Glomerular endothelial cell (primary cell): ENCODE results near the gene KCNIP3. TPM values are rescaled to one million over a fixed set of nuclear protein-coding genes. Genes with fewer than 3 reads are reported as not detected.

Experiments
- DNase-seq: peaks from one replicate; pipeline ENCODE4 v3.0.0-alpha.2; 2011; ENCODE audit warnings: low read depth, low spot score; ENCODE audit errors: extremely low read depth
- total RNA-seq: library from RNA; depleted of rRNA; stranded (reverse); fragments of >200 nt; gene quantifications from 2 replicates; pipeline ENCODE4 v1.2.3, GENCODE V29; 2015

KCNIP3 gene
- total RNA-seq, 1 donor from 2014 or later: 2.2 TPM

DNA sequence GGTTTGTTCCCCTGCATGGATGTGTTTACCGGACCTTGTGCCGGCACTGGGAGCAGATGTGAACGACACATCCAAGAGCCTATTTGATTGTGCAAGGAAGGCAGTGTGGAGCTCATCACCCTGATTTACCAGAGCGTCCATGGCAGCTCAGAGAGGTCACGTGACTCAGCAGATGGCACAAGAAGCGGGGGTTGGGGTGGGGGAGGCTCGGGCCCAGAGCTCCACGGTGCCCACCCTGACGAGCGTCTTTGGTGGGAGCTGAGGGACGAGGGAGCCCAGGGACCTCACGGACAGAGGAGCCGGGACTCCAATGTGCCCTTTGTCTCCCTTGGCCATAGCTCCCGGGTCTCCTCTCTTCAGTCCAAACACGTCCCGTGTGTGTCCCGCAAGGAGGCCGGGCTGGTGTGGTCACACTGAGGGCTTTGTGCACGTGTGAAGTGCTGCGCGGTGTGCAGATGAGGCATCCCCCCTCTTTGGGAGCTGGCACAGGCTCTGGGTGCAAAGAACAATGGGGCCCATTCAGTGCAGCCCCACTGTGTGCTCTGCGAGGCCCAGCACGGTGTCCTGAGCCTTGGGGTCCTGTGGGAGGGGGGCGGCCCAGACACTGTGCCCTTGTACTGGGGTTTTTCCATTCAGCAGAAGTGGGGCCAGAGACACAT lies 15.5 kb downstream of the KCNIP3 start:
- DNase-seq: no peak

DNA sequence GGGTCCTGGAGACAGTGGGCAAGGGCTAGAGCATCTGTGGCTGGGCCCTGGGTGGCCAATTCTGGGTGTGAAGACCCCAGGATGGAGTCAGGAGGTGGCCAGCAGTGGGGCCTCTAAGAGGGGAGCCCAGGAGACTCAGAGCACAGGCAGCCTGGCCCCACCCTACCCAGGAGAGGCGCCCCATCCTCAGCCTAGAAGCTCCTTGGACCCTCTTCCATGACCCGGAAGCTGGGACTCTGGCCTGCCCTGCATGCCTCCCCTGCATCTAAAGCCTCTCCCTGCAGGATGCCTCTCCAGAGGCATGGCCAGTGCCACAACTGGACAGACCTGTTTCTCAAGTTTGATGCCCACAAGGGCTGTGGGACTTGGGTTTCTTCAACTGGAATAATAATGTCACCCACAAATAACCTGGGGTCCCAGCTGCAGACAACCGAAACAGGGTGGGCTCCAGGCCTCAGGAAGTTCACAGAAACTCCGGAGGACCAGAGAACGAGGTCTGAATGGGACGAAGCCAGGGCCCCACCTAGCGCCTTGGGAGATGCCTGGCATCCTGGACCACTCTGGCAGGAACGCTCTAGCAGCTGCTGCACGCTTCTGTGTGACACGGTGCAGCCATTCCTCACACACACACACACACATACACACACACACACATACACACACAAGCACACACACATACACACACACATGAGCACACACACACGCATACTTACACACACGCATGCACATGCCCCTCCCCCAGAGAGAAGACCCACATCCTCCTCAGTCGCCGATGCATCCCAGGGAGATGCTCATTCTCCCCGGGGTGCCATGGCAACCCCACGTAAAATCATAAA lies 16.4 kb downstream of the KCNIP3 start:
- no peak for DNase-seq

DNA sequence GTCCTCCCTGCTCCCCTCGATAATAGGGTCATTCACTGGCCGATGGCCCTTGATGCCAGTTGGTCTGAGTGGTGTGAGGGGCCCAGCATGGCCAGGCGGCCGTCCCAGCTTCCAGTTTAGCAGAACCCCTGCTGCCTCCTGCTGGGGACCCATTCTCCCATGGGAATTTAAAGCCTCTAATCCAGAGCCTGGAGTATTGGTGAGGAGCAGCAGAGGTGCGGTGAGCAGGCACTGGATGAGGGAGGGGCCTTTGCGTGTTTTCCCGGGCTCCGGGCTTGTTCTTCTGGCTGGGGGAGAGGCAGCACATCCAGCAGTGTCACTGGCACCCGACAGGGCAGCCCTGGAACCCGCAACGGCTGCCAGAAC lies 17.4 kb downstream of the KCNIP3 start:
- no peak for DNase-seq

DNA sequence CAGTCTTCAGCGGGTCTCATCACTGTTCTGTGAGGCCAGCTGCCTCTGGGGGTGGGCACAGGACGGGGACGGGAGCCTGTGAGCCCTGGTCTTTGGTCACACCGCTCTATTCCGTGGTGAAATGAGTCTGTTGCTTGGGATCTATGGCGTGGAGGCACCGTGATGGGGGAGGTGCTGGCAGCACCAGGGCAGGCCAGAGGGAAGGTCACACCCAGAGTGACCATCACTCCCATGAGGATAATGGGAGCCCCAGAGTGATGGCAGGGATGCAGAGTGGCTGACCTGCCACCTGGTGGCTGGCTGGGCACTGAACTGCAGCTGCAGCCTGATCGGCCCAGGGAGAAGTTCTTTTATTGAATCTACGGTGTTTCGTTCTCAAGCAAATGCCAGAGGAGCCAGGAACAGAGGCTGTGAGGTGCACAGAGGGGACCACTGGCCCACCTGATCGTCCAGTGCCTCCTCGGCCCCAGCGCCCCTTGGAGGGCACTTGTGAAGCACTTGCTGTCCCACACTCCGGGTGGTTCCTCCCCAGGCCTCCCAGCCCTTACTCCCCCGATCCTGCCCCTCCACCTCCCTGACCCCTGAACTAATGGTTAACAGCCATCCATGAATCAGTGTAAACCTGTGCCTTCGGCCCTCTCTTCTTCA lies 17.9 kb downstream of the KCNIP3 start:
- DNase-seq: no peak

DNA sequence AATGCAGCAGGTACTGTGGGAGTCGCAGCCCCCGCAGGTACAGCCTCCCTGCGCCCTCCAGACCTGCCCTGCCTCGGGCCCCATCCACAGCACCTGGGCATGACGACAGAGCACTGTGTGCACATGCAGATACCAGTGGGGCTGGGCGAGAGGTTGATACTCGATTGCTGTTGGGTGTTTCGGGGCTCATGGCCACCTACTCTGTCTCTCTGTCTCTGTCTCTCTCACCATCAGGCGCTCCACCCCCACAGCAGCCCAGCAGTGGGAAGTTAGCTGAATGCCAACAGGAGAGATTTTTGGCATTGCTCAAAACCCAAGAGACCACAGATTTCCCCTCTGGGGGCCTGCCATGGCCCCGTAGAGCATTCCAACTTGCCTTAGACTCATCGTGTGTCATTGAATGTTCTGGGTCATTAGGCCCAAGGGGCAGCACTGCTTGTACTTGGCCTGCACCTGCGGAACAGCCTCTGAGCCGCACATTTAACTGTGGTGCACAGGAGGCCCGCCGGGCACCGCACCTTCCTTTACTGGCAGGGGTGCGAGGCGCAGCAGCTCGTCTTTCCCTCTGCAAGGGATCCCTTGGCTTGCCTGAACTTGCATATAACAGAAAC lies 18.8 kb downstream of the KCNIP3 start:
- DNase-seq: no peak

DNA sequence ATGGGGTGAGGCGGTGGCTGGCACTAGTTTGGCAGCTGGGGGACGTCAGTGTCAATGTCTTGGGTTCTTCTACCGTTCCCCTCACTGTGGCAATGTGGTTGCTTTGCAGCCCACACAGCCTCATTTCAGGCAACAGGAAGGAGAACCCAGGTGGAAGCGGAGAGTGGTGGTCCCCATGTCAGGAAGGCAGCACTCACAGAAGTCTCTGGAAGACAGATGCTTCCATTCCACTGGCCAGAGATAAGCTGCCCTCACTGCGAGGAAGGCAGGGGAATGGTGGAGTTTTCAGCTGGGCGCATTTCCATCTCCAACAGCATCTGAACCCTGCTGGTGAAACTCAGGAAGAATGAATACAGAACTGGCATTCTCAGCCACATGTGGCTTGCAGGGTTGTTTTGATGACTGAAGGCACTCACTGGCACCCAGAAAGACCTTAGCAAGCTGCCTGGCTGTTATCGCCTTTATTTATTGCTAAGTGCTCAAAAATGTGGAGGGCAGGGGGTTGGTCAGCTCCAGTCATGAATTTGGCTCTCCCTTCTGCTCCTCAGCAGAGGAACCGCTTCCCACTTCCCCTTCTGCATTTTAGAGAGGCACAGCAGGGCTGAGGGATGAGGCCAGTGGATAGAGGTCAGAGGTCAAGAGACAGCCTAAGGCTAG lies 19.4 kb downstream of the KCNIP3 start:
- no peak for DNase-seq

DNA sequence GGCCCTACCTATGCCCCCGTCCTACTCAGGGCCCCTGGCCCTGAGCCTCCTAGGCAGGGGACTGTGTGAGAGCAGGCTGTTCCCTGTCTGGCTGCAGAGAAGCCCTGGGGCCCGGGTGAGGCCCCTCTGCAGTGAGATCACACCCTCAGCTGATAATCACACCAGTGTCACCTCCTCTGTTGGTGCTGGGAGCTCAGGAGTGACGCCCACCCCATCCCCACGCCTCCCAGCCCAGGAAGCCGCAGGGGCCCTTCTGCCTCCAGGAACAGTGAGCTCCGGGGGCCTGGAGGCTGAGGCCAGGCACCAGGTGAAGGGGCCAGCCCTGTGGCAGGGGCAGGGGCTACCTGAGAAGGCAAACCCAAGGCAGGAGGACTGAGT lies 20.0 kb downstream of the KCNIP3 start:
- no peak for DNase-seq

DNA sequence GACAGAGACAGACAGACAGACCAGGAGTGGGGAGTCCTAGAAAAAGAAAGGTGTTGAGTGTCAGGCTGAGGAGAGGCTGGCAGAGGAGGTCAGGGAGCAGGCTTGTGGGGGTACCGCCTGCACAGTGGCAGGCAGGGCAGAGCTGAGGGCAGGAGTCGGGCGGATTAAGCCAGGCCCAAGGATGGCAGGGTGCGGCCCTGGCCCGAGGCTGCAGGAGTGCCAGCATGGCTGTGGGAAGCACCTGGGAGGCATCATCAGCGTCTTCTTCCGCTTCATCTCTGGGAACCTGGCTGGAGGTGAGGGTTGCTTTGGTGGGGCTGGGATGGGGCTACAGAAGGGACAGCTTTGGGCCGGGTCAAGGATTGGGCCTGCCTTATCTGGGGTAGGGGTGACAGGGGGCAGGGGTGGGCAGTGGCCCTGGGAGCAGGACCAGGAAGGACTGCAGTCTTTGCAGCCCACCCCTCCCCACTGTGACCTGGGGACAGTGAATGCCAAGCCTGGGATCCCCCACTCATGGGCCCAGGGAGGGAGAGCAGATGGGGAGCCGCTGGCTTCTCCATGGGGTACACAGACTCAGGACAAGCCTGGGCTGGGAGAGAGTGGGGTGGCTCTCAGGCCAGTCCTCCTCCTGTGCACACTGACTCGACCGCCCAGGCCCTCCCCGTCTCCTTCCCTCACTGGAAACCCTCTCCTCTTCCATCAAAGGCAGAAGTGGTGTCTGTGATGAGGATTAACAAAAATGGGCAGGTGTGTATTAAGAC lies 20.7 kb downstream of the KCNIP3 start:
- DNase-seq: no peak

DNA sequence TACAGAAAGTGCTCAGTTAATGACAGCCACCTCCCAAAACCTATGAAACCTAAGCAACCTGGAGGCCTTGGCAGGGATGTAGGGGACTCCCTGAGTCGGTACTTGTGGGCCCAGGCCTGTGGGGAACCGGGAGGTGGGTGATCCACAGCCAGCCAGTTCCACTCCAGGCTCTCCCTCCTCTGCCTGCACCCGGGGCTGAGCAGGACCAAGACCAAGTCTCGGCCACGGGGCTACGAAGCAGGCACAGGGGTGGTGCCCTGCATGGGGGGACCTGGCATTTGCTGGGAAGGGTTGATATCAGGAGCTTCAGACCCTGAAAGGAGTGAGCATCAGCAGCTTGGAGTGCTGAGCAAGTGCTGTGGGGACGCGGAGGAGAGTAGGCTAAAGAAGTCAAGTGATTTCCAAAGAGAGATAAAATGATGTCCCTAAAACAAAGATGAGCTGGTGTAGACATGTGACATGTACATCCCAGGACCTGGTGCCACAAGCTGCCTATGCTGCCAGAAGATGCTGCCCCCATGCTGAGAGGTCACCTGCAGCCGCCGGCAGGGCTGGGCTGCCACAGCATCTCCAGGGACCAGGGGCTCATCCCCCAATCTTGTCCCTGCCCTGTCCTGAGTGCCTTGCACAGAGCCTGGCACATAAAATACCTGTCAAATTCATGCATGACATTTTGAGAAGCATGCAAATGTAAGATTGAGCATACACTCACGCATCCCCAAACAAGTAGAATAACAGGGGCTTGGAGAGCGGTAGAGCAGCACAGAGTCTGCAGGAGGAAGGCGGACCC lies 21.5 kb downstream of the KCNIP3 start:
- no peak for DNase-seq

DNA sequence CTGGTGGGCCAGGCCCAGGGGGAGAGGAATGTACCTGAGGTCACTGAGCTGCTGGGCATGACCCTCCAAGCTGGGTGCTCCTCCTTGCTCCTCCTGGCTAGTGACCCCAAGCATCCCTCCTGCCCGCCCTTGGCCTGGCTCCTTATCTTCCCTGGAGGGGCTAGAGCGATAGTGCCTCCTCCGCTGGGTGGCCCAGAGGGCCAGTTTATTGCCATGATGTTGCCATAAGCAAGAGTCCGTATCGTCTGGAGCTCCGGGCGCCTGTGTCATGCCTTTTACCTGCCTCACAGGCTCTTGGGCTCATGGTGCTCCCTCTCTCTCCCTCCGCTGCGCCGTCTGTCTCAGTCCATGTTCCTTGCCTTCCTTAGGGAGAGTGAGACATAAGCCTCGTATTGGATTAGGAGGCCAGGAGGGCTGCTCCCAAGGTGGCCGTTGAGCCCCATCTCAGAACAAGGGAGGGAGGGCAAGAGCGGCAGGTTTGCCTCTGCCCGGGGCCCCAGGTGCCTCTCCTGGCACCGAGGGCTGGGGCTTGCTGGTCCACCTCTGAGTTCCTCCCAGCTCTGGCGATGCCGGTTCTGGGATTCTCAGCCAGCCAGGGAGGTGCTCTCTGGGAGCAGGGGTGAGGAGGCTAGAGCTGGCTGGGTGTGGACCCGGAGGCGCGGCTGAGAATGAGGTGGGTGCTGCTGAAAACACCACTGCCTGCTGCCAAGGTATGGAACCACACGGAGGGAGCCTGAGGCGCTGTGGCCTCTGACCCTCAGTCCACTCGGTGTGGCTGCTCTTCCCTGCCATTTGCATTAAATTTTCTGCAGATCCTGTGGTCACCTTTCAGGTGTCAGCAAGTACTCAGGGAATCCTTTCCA lies 22.6 kb downstream of the KCNIP3 start:
- DNase-seq: no peak

DNA sequence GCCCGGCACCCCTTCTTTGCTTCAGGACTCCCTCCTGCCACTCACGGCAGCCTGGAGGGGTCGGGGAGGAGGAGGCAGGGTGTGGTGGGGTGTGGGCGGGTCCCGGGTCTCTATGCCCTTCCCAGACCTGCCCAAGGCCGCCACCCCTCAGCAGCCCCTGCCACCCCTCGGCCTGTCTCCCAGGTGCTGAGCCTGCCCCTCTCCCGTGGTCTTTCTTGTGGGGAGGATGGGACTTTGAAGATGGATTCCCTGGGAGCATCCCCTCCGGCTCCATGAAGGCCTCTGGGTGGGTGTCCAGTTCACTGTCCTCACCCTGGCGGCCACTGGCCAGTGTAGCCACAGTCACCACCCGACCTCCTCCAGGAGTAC lies 23.2 kb downstream of the KCNIP3 start:
- DNase-seq: no peak

DNA sequence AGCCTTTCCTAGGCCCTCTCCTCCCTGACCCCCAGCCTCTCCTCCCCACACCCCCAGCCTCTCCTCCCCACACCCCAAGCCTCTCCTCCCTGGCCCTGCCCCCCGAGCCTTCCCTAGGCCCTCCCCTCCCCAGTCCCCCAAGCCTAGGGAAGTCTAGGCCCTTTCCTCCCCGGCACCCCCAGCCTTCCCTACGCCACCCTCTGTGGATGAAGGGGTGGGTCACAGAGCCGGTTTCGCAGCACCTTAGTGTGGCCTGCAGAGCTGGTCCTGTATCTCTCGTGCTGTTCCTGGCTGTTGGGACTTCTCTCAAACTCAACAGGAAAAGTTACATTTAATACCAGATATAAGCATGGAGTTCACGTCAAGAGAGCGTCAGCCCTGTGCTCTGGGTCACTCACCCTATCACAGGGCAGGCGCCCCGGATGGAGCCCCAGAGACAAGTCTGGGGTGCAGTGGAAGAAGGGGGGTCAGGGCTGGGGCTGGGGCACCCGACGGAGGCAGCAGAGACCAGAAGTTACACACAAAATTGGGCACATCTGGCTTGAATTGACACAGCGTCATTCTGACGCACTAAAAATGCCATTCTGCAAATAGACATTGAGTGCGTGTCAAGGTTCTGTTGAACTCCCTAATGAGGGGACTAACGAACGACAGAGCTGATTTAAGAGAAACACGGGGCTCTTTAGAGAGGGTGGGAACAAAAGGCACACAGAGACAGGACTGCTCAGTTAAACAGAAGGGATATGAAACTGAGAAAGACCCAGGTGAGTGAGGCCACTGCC lies 24.0 kb downstream of the KCNIP3 start:
- DNase-seq: no peak

DNA sequence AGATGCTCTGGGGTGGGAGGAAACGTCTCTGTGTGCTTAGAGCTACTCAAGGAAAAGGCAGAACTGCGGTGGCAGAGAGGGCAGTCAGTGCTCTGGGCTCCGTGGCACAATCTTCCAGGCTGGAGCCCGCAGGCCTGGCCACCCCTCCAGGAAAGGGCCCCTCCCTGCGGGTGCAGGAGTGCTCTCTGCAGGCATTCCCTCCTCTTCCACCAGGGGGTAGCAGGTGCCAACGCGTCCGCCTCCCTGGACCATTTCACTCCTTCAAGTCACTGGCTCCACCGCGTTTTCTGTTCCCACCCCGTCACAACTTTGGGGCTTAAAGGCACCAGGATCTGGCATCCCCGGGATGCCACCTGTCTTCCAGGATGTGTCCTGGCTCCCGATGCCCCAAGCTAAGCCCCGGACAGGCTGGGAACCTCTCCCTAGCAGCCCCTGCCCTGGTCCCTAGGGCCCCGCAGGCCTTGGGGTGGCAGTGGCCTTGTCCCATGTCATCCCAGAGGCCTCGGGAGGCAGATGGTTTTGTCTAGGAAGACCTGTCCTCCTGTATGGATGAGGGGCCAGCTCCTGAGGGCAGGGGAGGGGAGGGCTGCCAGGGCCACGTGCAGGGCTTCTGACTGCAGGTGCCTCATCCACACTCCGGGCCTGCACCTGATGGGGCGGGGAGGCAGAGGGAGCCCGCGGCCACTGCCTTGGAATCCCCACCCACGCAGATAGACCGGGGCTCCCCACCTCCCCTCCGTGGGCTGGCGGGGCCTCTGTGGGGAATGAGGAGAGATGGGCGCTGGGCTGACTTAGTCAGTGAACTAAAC lies 26.4 kb downstream of the KCNIP3 start:
- no peak for DNase-seq

DNA sequence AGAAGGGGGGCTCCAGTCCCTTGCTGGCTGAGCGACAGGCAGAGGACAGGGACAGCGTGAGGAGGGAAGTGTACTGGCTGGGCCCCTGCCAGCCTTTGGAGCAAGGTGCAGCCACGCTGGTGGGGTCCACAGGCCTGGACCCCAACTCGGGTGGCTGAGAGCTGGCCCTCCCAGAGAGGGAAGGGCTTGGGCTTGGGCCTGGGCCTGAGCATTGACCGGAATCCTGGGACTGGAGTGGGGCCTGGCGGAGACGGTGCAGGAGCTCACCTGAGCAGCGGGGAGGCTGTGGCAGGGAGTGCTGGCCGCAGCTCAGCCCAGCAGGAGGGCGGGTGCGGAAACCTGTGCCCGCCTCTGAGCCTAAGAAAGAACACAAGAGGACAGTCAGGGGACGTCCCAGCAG lies 27.9 kb downstream of the KCNIP3 start:
- DNase-seq: no peak

DNA sequence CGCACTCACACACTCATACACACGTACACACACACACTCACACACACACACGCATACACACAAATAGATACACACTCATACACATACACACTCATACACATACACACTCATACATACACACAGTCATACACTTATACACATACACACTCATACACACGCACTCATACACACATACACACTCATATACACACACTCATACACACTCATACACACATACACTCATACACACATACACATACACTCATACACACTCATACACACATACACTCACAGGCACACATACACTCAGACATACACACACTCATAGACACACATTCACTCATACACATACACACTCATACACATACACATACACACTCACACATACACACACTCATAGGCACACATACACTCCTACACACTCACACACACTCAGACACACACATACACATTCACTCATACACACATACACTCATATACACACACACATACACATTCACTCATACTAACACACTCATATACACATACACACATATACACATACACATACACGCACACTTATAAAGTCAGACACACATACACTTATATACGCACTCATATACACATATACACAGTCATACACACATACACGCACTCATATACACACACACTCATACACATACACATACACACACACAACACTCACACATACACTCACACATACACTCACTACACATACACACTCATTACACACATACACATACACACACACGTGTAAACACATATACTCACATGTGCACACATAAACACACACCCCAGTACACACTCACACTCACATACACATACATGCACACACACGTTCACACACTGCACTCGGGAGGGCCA lies 28.7 kb downstream of the KCNIP3 start:
- no peak for DNase-seq

DNA sequence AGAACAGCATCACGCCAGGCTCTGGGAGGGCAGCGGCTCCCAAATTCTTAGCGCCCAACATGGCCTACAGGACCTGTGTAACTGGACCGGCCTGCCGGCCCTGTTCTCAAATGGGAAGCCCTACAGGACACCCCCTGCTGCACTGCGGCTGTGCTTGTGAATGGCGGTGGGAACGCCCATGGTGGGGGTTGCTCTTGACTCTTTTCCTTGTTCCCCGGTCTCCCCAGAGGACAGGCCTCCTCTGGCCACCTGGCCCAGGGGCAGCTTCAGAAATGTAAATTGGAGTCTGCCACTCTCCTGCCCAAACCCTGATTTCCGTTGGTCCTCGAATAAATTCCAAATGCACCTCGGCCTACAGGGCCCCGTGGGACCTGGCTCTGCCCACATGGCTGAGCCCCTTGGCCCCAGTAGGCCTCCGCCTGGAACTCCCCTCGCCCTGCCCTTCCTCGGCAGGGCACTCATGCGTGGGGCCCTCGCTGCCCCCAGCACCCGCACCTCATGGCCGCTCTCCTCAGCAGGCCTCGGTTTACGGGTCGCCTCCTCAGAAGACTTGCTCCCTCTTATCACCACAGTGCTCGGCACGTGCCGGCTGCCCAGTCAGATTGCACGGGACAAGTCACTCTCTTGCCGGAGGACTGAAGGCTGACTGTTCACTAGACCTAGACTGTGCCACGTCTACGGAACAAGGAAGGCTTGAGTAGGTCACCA lies 29.4 kb downstream of the KCNIP3 start:
- no peak for DNase-seq
